GM23338 (cell line): Measurements from ENCODE around the gene IL6ST. TPM values are rescaled to one million over a fixed set of nuclear protein-coding genes. Genes with fewer than 3 reads are reported as not detected.

Experiments
- ATAC-seq: fragments of 200-7000 bp; cut with Tn5 transposase; 3 replicates; pipeline ENCODE4 v1.9.1; 2020
- DNase-seq: peaks from one replicate; pipeline ENCODE4 v3.0.0-alpha.2; 2015; ENCODE audit warnings: low spot score
- H2AFZ ChIP-seq: fragments of 200-600 bp; sonication (generic); 2 replicates; pipeline ENCODE4 v1.8.0; 2016; ENCODE audit warnings: antibody characterized with exemption, mild to moderate bottlenecking, moderate library complexity
- H3F3A ChIP-seq: fragments of 200-600 bp; sonication (generic); replicated peaks from 2 replicates; pipeline ENCODE4 v1.8.0; 2017; ENCODE audit warnings: antibody characterized with exemption, mixed run types, low read depth
- H3K27ac ChIP-seq: fragments of 200-600 bp; sonication (generic); 2 replicates; pipeline ENCODE4 v1.6.1; 2016; ENCODE audit warnings: low read depth
- H3K27me3 ChIP-seq: fragments of 200-600 bp; sonication (generic); 2 replicates; pipeline ENCODE4 v1.8.0; 2016; ENCODE audit warnings: mild to moderate bottlenecking, mixed run types, moderate library complexity; ENCODE audit not compliant: insufficient read depth
- H3K36me3 ChIP-seq: fragments of 200-600 bp; sonication (generic); 2 replicates; pipeline ENCODE4 v1.8.0; 2016; ENCODE audit warnings: mild to moderate bottlenecking; ENCODE audit not compliant: insufficient read depth
- H3K4me1 ChIP-seq: fragments of 200-600 bp; sonication (generic); 2 replicates; pipeline ENCODE4 v1.8.0; 2016; ENCODE audit warnings: mild to moderate bottlenecking, moderate library complexity; ENCODE audit not compliant: insufficient read depth
- H3K4me2 ChIP-seq: fragments of 200-600 bp; sonication (generic); 2 replicates; pipeline ENCODE4 v1.7.1; 2017; ENCODE audit warnings: mixed run types
- H3K4me3 ChIP-seq: fragments of 200-600 bp; sonication (generic); 2 replicates; pipeline ENCODE4 v1.6.1; 2016; ENCODE audit warnings: mixed run types
- H3K79me2 ChIP-seq: fragments of 200-600 bp; sonication (generic); replicated peaks from 2 replicates; pipeline ENCODE4 v1.8.0; 2017; ENCODE audit warnings: mild to moderate bottlenecking; ENCODE audit not compliant: insufficient read depth
- H3K9me2 ChIP-seq: fragments of 200-600 bp; sonication (generic); 2 replicates; pipeline ENCODE4 v1.8.0; 2017; ENCODE audit not compliant: insufficient read depth
- H4K20me1 ChIP-seq: fragments of 200-600 bp; sonication (generic); replicated peaks from 2 replicates; pipeline ENCODE4 v1.8.0; 2017; ENCODE audit warnings: mild to moderate bottlenecking; ENCODE audit not compliant: insufficient read depth
- H3K27ac Mint-ChIP-seq: 2 replicates; pipeline ENCODE4 v1.8.0; 2020; ENCODE audit warnings: inconsistent platforms, mild to moderate bottlenecking, moderate library complexity, mixed read lengths
- H3K27me3 Mint-ChIP-seq: 3 replicates; pipeline ENCODE4 v1.8.0; 2022; ENCODE audit warnings: low read depth, mild to moderate bottlenecking, moderate library complexity, mixed read lengths, inconsistent platforms; ENCODE audit not compliant: insufficient read depth, poor library complexity
- H3K36me3 Mint-ChIP-seq: 3 replicates; pipeline ENCODE4 v1.8.0; 2021; ENCODE audit warnings: low read depth, mild to moderate bottlenecking, inconsistent platforms, moderate library complexity, mixed read lengths
- H3K4me1 Mint-ChIP-seq: 3 replicates; pipeline ENCODE4 v1.8.0; 2020; ENCODE audit warnings: mild to moderate bottlenecking, inconsistent platforms, mixed read lengths
- H3K4me3 Mint-ChIP-seq: 3 replicates; pipeline ENCODE4 v1.8.0; 2021; ENCODE audit warnings: moderate library complexity, mild to moderate bottlenecking, inconsistent platforms, mixed read lengths
- H3K9me3 Mint-ChIP-seq: 3 replicates; pipeline ENCODE4 v1.8.0; 2020; ENCODE audit warnings: moderate library complexity, mild to moderate bottlenecking, inconsistent platforms, mixed read lengths
- CREB1 ChIP-seq: fragments of 250-450 bp; sonication (Bioruptor Pico); IDR thresholded peaks from 2 replicates; pipeline ENCODE4 v1.5.0; 2020; ENCODE audit warnings: low read depth, mild to moderate bottlenecking, moderate library complexity
- ETS1 ChIP-seq: IDR thresholded peaks from 2 replicates; pipeline ENCODE4 v1.6.1; 2016; ENCODE audit warnings: antibody characterized with exemption
- EZH2 ChIP-seq: fragments of 200-600 bp; sonication (generic); IDR thresholded peaks from one replicate; pipeline ENCODE4 v1.8.0; 2017; ENCODE audit warnings: antibody characterized with exemption, mild to moderate bottlenecking, low read depth; ENCODE audit not compliant: unreplicated experiment
- EZH2phosphoT487 ChIP-seq: fragments of 200-600 bp; sonication (generic); IDR thresholded peaks from one replicate; pipeline ENCODE4 v1.8.1; 2018; ENCODE audit warnings: antibody characterized with exemption; ENCODE audit not compliant: unreplicated experiment
- JUNB ChIP-seq: IDR thresholded peaks from one replicate; pipeline ENCODE4 v1.6.1; 2016; ENCODE audit warnings: antibody characterized with exemption; ENCODE audit not compliant: unreplicated experiment
- NANOG ChIP-seq: IDR thresholded peaks from 2 replicates; pipeline ENCODE4 v1.6.1; 2016; ENCODE audit warnings: antibody characterized with exemption, borderline replicate concordance
- POLR2AphosphoS5 ChIP-seq: IDR thresholded peaks from 2 replicates; pipeline ENCODE4 v1.6.1; 2016; ENCODE audit warnings: antibody characterized with exemption, low read depth
- REST ChIP-seq: IDR thresholded peaks from one replicate; pipeline ENCODE4 v1.6.1; 2018; ENCODE audit warnings: antibody characterized with exemption; ENCODE audit not compliant: unreplicated experiment
- STAT1 ChIP-seq: IDR thresholded peaks from one replicate; pipeline ENCODE4 v1.6.1; 2016; ENCODE audit warnings: antibody characterized with exemption; ENCODE audit not compliant: unreplicated experiment
- ZNF114 ChIP-seq: fragments of 250-450 bp; sonication (Bioruptor Pico); IDR thresholded peaks from 2 replicates; pipeline ENCODE4 v1.5.0; 2020; ENCODE audit warnings: mild to moderate bottlenecking, moderate library complexity
- ZNF331 ChIP-seq: fragments of 250-450 bp; sonication (Bioruptor Pico); IDR thresholded peaks from 2 replicates; pipeline ENCODE4 v1.5.0; 2020; ENCODE audit warnings: low read depth, mild to moderate bottlenecking, moderate library complexity
- polyA plus RNA-seq: library from polyadenylated mRNA; unstranded; fragments of >200 nt; fragmentation: Nextera tagmentation; extraction: Ambion mirVana; gene quantifications from 2 replicates; pipeline ENCODE4 v1.2.1, GENCODE V29; 2016
- total RNA-seq: library from RNA; depleted of rRNA; stranded (reverse); fragments of >200 nt; shearing (Covaris generic); gene quantifications from 2 replicates; pipeline ENCODE4 v1.2.3, GENCODE V29; 2014

IL6ST gene
- total and polyA plus RNA-seq, 2 experiments from 2014 or later = 6.7 to 9.8 TPM

GRCh38 chr5:55902696-55903095 is 92.1 kb downstream of the IL6ST start (continued):
- TF ChIP-seq NANOG (no peak), STAT1 (no peak), ETS1 (no peak), JUNB (no peak)

- H3K27me3 Mint-ChIP-seq = peaks cover 10% of the 10 kb centered on the region
- H3K27me3 ChIP-seq = no peaks in the 10 kb centered on the region
Measured at GRCh38 chr5:55900776-55901175, 94.0 kb downstream of the IL6ST start.

GRCh38 chr5:55900068-55900467 is 94.7 kb downstream of the IL6ST start:
- no peaks in the 10 kb centered on the region; the same call in 2 of the 3 replicates for H3K36me3 Mint-ChIP-seq
- no peaks in the 10 kb centered on the region for H3K79me2 ChIP-seq
- TF ChIP-seq ZNF114 (CRISPR knock-in tag) (no peak), JUNB (no peak), POLR2AphosphoS5 (no peak), STAT1 (no peak), ZNF331 (CRISPR knock-in tag) (no peak), EZH2phosphoT487 (no peak), NANOG (no peak), EZH2 (no peak), CREB1 (CRISPR knock-in tag) (no peak), REST (no peak)
- H3K27ac Mint-ChIP-seq = no peak overlapping the region
- H3K27ac ChIP-seq = no peak overlapping the region
- no peaks in the 10 kb centered on the region for H3K9me3 Mint-ChIP-seq
- H3K27me3 ChIP-seq = no peaks in the 10 kb centered on the region
- peaks cover 10% of the 10 kb centered on the region for H3K9me2 ChIP-seq
- H2AFZ ChIP-seq = no peak overlapping the region
- no peak overlapping the region for H3K4me3 ChIP-seq
- H4K20me1 ChIP-seq = no peaks in the 10 kb centered on the region
- no peak for ATAC-seq
- no peaks in the 10 kb centered on the region for H3K4me1 ChIP-seq
- H3K27me3 Mint-ChIP-seq = peaks cover 7% of the 10 kb centered on the region
- no peak overlapping the region for H3K4me2 ChIP-seq
- H3K36me3 ChIP-seq = no peaks in the 10 kb centered on the region
- H3K4me3 Mint-ChIP-seq = no peak overlapping the region
- no peaks in the 10 kb centered on the region for H3K4me1 Mint-ChIP-seq
- no peak for DNase-seq
- no peaks in the 10 kb centered on the region for H3F3A ChIP-seq

More at GRCh38 chr5:55900776-55901175, 94.0 kb downstream of the IL6ST start:
- no peak for TF ChIP-seq ZNF331 (CRISPR knock-in tag)
- H3K36me3 ChIP-seq = no peaks in the 10 kb centered on the region
- Mint-ChIP-seq H3K36me3 (no peaks in the 10 kb centered on the region; the same call in 2 of the 3 replicates), H3K9me3 (no peaks in the 10 kb centered on the region), H3K4me3 (no peak overlapping the region), H3K4me1 (no peaks in the 10 kb centered on the region), H3K27ac (no peak overlapping the region)
- H4K20me1 ChIP-seq = no peaks in the 10 kb centered on the region
- H3F3A ChIP-seq = no peaks in the 10 kb centered on the region
- no peaks in the 10 kb centered on the region for H3K79me2 ChIP-seq
- H3K4me1 ChIP-seq = no peaks in the 10 kb centered on the region
- H2AFZ ChIP-seq = no peak overlapping the region
- peaks cover 10% of the 10 kb centered on the region for H3K9me2 ChIP-seq
- no peak overlapping the region for H3K27ac ChIP-seq
- ATAC-seq (no peak), DNase-seq (no peak)
- no peak overlapping the region for H3K4me3 ChIP-seq
- no peak overlapping the region for H3K4me2 ChIP-seq
